Measurements from ENCODE around the gene ZNF286A. TPM values are rescaled to one million over a fixed set of nuclear protein-coding genes. Genes with fewer than 3 reads are reported as not detected.
"Not testable (repeated sequence)": the region's sequence is repeated elsewhere in the genome, so short reads cannot be mapped to it uniquely, and the experiment has no call there.

ZNF286A gene
- total RNA-seq, 6 donors from 2014 or later = 10.0 to 23.5 (median 14.7) TPM

DNA sequence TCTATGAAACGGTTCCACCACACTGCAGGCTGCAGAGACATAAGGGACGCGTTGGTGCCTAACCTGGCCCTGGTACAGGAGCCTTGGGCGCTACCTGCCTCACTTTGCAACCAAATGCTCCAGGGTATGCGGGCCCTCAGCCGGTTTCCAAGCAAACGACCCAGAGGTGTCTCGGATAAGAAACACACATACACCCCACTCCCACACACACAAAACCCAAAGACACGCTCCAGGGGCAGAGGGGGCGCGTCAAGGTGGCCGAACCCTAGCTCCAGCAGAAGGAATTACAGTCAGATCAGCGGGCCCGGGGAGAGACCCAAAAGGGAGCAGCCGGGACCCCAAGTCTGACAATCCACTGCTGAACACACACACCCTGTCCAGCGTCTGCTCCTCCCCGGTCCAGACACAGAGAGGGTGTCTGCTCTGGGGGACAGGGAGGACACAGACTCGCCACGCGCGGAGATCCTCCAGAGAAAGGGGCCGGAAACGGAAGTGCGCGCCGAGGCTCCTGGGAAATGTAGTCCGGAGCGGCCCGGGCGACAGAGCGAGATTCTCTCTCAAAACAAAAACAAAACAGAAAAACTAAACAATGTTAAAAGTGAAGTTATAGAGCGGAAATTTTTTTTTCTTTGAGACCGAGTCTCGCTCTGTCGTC is 15.6 kb upstream of the ZNF286A start, which contains the start of gene TRIM16:
Gene TRIM16, minus strand, starts transcription at position 488 of the 655 bp plus-strand sequence. CDS start 32,702 bp downstream, outside the sequence.
- TF ChIP-seq, protein P1, sequence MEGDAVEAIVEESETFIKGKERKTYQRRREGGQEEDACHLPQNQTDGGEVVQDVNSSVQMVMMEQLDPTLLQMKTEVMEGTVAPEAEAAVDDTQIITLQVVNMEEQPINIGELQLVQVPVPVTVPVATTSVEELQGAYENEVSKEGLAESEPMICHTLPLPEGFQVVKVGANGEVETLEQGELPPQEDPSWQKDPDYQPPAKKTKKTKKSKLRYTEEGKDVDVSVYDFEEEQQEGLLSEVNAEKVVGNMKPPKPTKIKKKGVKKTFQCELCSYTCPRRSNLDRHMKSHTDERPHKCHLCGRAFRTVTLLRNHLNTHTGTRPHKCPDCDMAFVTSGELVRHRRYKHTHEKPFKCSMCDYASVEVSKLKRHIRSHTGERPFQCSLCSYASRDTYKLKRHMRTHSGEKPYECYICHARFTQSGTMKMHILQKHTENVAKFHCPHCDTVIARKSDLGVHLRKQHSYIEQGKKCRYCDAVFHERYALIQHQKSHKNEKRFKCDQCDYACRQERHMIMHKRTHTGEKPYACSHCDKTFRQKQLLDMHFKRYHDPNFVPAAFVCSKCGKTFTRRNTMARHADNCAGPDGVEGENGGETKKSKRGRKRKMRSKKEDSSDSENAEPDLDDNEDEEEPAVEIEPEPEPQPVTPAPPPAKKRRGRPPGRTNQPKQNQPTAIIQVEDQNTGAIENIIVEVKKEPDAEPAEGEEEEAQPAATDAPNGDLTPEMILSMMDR (IDR thresholded peaks at IDR 0.05) = peak in 1 of 6 experiments; percentile 19
- peak in 1 of 2 donors; percentile 14 for TF ChIP-seq POLR2AphosphoS5 (IDR thresholded peaks at IDR 0.05)
- DNase-seq (peak; percentile 77 to 95), ATAC-seq (ENCODE audit: low FRiP score in 2 of 2) (peak; percentile 86 to 97)
- H3K27me3 ChIP-seq, H3K9me3 ChIP-seq, H3K4me1 ChIP-seq, H3K36me3 ChIP-seq: not testable (repeated sequence)
- 0 to 2% methylated on average over 25 to 28 of the region's 35 CpGs for WGBS, 2 donors
- peak within 1 kb of the TSS; percentile 46 to 63 (median 54) for H3K4me3 ChIP-seq
- peak within 1 kb of the TSS in 2 of 4 donors; percentile 63 to 74 for H3K27ac ChIP-seq

DNA sequence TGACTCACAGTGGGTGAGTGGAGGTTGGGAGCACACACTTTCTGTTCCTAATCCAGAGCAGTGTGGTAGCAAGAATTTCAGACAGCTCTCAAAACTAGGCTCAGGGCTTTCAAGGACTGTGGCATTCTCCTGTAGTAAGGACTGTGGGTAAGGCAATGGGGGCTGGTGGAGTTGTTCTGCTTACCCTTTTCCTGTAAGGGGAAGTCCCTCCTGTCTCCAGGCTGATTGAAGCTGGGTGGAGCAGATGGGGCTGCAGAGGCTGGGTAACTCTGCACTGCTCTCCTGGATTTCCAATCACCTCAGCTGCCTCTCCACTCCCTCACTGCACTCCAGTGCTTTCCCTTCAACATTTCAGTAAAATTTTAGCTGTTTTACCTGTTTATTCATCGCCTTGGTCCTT is 12.1 kb upstream of the ZNF286A start:
- peak in 1 of 2 donors; percentile 66 for ATAC-seq (ENCODE audit: low FRiP score in 2 of 2)
- not testable (repeated sequence) for H3K27ac ChIP-seq, H3K4me3 ChIP-seq, H3K9me3 ChIP-seq, H3K27me3 ChIP-seq, DNase-seq, H3K4me1 ChIP-seq, H3K36me3 ChIP-seq
- WGBS, 2 donors = 90 to 100% methylated on average over 1 of the region's 1 CpG

DNA sequence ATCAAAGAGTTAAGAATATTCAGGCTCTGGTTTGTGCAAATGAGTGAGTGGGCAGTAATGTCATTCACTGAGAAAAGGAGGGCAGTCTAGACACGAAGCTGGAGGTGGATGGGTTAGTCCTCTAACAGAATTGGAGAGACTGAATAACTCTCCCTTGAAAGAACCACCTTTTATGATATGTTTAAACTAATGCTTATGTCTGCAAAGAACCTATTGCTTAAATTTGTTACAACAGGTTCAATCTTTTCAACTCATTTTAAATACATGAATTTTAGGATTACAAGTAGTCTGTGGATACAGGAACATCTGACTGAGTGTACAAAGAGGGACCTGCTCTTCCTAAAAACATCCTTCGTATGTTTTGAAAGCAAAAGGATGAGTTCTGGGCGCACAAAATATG is 585 bp upstream of the ZNF286A start:
- not testable (repeated sequence) for H3K27me3 ChIP-seq; H3K4me1 ChIP-seq; H3K9me3 ChIP-seq; DNase-seq; ATAC-seq (ENCODE audit: low FRiP score in 2 of 2); H3K36me3 ChIP-seq
- H3K27ac ChIP-seq = peak overlapping the region in 2 of 4 donors; percentile 73
- WGBS, 2 donors = 0 to 18% methylated on average over 1 to 3 of the region's 3 CpGs
- H3K4me3 ChIP-seq = peak overlapping the region in 3 of 4 donors; percentile 54 to 63 (median 63)

DNA sequence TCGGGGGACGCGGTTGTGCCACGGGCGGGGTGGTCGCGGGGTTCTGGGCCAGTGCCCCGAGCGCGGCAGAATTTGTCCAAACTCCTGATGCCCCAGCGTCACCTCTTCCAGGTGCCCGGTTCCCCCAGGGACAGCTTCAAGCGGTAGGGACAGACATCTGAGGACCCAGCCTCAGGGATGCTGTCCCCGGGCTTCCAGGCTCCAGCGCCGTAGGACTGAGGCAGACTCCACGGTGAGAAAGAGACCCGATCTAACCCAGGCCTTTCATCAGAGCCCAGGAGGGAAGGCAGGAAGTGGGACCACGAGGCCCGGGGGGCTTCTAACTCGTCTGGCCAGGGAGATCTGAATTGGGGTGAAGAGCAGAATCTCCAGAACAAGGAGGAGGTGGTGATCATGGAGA is 385 bp downstream of the ZNF286A start:
- peak; percentile 44 to 47 for ATAC-seq (ENCODE audit: low FRiP score in 2 of 2)
- not testable (repeated sequence) for DNase-seq
- peak overlapping the region in 2 of 4 donors; percentile 73 for H3K27ac ChIP-seq

DNA sequence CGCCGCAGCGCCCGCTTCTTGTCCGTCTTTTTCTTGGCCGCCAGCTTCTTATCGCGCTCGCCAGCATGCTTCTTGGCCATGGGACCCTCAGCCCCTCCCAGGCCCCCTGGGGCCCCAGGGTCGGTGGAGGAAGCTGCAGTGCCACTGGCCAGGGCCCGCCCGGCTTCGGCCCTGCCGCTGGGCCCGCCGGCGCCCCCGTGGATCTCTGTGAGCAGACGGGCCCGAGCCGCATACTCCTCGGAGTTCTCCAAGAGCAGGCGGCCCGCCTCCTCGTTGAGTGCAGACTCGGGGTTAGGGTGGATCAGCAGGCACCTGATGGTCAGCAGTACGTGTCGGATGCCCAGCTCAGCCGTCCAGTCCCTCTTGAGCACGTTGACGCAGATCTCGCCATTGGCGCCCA is 4.7 kb downstream of the ZNF286A start:
- WGBS, 2 donors = 97 to 98% methylated on average over 15 to 17 of the region's 33 CpGs
- not testable (repeated sequence) for H3K27me3 ChIP-seq
- peak in 1 of 2 donors; percentile 73 for DNase-seq

More for the DNA sequence above, 385 bp downstream of the ZNF286A start:
- H3K4me1 ChIP-seq, H3K9me3 ChIP-seq, H3K36me3 ChIP-seq, H3K27me3 ChIP-seq: not testable (repeated sequence)
- WGBS, 2 donors = no CpG with 5 or more reads among the region's 21 CpGs
- H3K4me3 ChIP-seq = peak overlapping the region; percentile 31 to 63 (median 58)

DNA sequence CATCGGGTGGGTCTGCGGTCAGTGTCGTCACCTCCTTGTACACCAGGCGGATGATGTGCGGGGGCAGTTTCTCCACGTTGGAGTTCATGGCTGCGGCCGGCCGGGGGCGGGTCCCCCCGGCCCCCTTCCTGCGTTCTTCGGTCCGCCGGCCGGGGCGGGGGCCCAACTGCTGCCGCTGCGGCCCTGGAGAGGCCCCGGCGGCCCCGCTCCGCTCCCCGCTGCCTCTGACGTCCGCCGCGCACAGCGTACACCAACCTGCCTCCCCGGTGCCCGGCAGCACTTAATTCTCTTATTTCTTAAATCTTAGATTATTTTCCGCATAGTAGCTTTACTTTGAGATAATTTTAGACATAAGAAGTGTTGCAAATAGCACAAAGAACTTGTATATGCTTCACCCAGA is 5.3 kb downstream of the ZNF286A start:
- not testable (repeated sequence) for H3K4me3 ChIP-seq; H3K27ac ChIP-seq; H3K27me3 ChIP-seq; H3K4me1 ChIP-seq; ATAC-seq (ENCODE audit: low FRiP score in 2 of 2)
- Histone ChIP-seq H3K36me3 (peaks cover 0 to 39% (median 20%) of the 10 kb centered on the region in 4 donors), H3K9me3 (peaks cover 0 to 18% (median 8%) of the 10 kb centered on the region in 4 donors)
- 98 to 100% methylated on average over 18 to 24 of the region's 32 CpGs for WGBS, 2 donors
- peak in 1 of 2 donors; percentile 63 for DNase-seq

More for the DNA sequence above, 4.7 kb downstream of the ZNF286A start:
- not testable (repeated sequence) for ATAC-seq (ENCODE audit: low FRiP score in 2 of 2); H3K27ac ChIP-seq; H3K4me3 ChIP-seq; H3K4me1 ChIP-seq
- peaks cover 0 to 18% (median 7%) of the 10 kb centered on the region in 4 donors for H3K9me3 ChIP-seq
- H3K36me3 ChIP-seq = peaks cover 0 to 37% (median 20%) of the 10 kb centered on the region in 4 donors

DNA sequence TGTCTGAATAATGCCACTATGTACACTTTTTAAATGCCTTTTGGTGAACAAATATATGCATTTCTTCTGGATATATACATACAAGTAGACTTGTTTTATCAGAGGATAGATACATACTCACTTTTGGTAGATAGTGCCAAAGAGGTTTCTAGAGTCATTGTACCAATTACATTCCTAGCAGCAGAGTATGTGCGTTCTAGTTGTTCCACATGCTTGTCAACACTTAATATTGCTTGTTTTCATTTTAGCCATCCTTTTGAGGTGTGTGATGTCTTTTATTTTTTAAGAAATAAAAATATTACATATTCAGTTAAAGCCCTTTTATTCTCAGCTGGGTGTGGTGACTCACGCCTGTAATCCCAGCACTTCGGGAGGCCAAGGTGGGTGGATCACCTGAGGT is 9.3 kb downstream of the ZNF286A start:
- DNase-seq; H3K4me3 ChIP-seq; H3K4me1 ChIP-seq; H3K27ac ChIP-seq; H3K27me3 ChIP-seq; ATAC-seq (ENCODE audit: low FRiP score in 2 of 2): not testable (repeated sequence)
- peaks cover 0 to 24% (median 17%) of the 10 kb centered on the region in 4 donors for H3K9me3 ChIP-seq
- H3K36me3 ChIP-seq = peaks cover 0 to 45% (median 22%) of the 10 kb centered on the region in 4 donors
- WGBS, 2 donors = 50 to 87% methylated on average over 2 to 3 of the region's 3 CpGs

DNA sequence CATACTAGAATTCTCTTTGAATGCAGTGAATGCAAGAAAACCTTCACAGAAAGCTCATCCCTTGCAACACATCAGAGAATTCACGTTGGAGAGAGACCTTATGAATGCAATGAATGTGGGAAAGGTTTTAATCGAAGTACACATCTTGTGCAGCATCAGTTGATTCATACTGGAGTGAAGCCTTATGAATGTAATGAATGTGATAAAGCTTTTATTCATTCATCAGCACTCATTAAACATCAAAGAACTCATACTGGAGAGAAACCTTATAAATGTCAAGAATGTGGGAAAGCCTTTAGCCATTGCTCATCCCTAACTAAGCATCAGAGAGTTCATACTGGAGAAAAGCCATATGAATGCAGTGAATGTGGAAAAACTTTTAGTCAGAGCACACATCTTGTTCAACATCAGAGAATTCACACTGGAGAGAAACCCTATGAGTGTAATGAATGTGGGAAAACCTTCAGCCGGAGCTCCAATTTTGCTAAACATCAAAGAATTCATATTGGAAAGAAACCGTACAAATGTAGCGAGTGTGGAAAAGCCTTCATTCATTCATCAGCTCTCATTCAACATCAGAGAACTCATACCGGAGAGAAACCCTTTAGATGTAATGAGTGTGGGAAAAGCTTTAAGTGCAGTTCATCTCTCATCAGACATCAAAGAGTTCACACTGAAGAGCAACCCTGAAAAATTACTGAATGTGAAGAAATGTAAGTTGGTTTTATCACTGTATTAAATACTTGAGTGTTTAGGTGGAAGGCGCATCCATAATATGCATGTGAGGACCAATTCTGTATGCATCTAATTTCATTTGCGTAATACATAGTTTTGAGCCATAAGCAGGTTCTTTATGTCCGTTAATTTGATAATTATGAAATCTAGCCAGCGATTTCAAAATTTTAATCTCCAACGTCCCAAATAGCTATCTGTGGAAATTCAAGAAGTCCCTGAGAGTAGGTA is 17.3 kb downstream of the ZNF286A start:
- ATAC-seq (ENCODE audit: low FRiP score in 2 of 2) = not testable (repeated sequence)
- H3K9me3 ChIP-seq = peaks cover 29 to 43% (median 34%) of the 10 kb centered on the region in 4 donors

DNA sequence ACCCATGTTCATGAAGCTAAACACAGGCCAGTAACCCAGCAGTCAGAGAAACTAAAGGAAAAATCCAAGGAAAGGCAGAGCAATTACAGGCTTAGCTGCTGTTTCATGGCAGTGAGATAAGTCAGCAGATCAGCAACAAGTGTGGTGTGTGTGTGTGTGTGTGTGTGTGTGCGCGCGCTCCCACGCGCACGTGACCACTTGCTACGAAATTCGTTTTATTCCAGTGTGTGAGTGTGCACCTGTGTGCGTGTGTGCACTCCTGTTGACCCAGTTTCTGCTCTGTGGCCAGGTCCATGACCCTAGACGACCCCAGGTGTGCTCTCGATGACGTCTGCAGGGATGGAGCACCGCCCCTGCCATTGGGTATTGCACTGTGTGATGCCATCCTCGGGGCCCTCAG is 31.0 kb downstream of the ZNF286A start:
- WGBS, 2 donors = 92% methylated on average over 13 of the region's 14 CpGs; no CpG with 5 or more reads in 1 of the 2 donors
- H3K4me1 ChIP-seq; H3K27ac ChIP-seq; ATAC-seq (ENCODE audit: low FRiP score in 2 of 2); H3K36me3 ChIP-seq; H3K27me3 ChIP-seq; H3K4me3 ChIP-seq; H3K9me3 ChIP-seq: not testable (repeated sequence)
- DNase-seq = peak in 1 of 2 donors; percentile 50

More for the DNA sequence above, 17.3 kb downstream of the ZNF286A start:
- not testable (repeated sequence) for H3K27ac ChIP-seq, DNase-seq, H3K4me1 ChIP-seq, H3K27me3 ChIP-seq, H3K4me3 ChIP-seq
- 93 to 97% methylated on average over 8 to 11 of the region's 11 CpGs for WGBS, 2 donors
- peaks cover 0 to 10% (median 0%) of the 10 kb centered on the region in 4 donors for H3K36me3 ChIP-seq

DNA sequence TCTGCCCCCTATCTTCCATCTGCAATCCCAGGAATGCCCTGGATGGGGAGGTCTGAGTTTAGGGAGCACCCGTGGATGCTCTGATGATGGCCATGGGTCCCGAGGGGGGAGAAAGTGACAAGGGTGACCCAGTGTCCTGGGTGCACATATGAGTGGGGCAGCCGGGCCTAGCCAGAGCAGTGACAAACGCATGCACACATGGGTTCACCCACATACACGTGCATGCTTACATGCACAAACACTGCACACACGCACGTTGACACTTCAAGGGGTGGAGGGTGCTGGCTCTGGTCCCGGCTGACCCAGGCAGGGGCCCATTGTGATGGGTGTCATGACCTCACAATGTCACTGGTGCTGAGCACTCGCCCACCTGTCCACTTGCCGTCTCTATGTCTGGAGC is 32.3 kb downstream of the ZNF286A start, which contains the start of gene TBC1D26:
Gene TBC1D26, plus strand, starts transcription at position 384 of the 400 bp plus-strand sequence. CDS start 3,066 bp downstream, outside the sequence.
- DNase-seq; H3K9me3 ChIP-seq; H3K36me3 ChIP-seq; H3K4me1 ChIP-seq; H3K27me3 ChIP-seq; H3K27ac ChIP-seq; ATAC-seq (ENCODE audit: low FRiP score in 2 of 2); H3K4me3 ChIP-seq: not testable (repeated sequence)
- WGBS, 2 donors = 81 to 100% methylated on average over 1 to 8 of the region's 10 CpGs

DNA sequence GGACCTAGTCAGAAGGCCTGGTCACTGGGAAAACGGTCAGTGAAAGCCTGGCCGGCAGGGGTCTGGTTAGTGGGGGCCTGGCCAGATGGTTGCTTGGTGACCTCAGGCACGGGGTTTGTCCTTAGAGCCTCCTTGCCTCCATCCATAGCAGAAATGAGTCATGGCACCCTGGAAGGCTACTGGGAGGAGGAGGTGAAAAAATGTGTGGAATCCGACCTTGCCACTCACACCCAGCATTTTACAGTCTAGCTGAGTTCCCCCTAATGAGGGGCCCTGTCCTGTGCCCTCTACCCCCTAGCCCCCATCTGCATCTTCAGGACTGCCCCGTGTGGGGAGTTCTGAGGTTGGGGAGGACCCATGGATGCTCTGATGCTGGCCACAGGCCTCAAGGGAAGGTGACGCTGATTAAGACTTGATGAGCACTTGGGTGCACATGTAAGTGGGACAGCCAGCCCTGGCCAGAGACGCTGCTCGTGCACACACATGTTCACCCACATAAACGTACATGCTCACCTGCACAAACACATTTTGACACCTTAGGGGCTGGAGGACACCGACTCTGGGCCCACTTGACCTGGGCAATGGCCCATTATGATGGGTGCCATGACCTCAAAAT is 33.7 kb downstream of the ZNF286A start:
- DNase-seq; H3K9me3 ChIP-seq; H3K36me3 ChIP-seq; H3K4me3 ChIP-seq; ATAC-seq (ENCODE audit: low FRiP score in 2 of 2); H3K27me3 ChIP-seq; H3K27ac ChIP-seq; H3K4me1 ChIP-seq: not testable (repeated sequence)
- 84 to 92% methylated on average over 5 to 7 of the region's 10 CpGs for WGBS, 2 donors

Data from upper lobe of left lung (tissue), 6 donors.